DMS53 (cell line): ENCODE results near the gene MIR17HG.
"Not testable (repeated sequence)": the region's sequence is repeated elsewhere in the genome, so short reads cannot be mapped to it uniquely, and the experiment has no call there.

Experiments used
- DNase-seq: peaks from one replicate; lab custom pipeline; 2025; lab: John Stamatoyannopoulos, UW

Gene MIR17HG

DNA sequence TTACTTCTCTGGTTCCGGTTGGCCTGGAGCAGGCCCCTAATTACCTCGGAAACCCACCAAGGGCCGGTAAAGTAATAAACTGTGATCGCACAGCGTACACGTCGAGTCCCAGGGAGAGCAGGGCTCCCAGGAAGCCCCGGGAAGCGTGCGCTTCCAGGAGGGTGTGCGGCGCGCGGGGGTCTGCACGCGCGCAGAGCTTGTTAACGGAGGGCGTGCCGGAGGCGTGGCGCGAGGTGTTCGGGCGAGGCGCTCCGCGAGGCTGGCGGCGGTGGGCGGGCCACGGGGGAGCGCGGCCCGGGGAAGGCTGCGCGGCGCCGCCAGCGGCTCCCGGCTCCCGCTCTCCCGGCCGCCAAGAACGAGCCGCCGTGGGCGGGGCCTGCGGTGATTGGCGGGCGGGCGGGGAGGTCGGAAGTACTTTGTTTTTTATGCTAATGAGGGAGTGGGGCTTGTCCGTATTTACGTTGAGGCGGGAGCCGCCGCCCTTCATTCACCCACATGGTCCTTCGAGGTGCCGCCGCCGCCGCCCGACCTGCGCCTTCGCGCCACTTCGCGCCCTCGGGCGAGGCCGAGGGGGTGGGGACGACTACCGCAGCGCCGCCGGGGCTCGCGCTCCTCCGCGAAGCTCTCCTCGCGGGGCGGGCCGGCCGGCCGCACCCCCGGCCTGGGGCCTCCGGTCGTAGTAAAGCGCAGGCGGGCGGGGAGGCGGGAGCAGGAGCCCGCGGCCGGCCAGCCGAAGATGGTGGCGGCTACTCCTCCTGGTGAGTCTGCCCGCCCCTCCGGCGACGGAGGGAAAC is at the start of gene MIR17HG:
MIR17HG (plus strand) TSS at position 486 of the 794 bp plus-strand sequence.
- peak; percentile 87 for DNase-seq

DNA sequence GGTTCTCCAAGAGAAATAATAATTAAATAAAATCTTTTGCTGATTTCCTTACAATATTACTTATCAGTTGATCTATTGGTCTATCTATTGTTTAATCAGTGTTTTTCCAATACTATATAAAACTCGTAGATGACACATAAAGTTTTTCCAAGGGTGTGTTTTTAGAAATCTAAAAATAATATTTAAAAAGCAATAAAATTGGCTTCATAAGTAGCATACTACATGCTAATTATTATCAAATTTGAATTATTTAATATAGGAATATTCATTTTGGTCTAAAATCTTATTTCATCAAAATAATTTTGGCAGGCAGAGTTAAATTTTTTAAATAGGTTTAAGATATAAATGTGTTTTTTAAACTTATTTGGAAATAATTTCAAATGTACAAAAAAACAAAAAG is 49.4 kb upstream of the MIR17HG start:
- no peak for DNase-seq

DNA sequence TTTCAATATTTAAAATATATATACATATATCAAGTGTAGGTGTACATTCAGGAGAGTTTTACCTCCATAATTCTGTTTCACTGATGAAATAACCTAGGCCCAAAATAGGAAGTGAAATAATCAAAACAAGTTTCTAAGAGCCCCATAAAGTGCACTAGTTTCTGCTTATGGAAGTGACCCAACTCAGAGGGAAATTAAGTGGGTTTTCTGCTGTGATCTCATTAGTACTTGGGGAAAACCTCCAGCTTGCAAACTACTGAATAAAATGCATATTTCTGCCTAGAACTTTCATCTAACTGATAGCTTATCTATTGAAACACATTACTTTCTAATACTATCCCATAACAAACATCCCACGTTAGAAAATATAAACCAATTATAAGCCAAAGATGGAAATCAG is 45.4 kb upstream of the MIR17HG start:
- DNase-seq = no peak

DNA sequence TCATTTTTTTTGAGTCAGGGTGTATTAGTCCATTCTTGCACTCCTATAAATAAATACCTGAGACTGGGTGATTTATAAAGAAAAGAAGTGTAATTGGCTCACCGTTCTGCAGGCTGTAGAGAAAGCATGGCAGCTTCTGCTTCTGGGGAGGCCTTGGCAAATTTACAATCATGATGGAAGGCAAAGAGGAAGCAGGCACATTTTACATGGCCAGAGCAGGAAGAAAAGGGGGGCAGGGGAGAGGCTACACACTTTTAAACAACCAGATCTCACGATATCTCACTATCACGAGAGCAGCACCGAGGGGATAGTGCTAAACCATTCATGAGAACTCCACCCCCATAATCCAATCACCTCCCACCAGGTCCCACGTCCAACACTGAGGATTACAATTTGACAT is 44.5 kb upstream of the MIR17HG start:
- DNase-seq = no peak

DNA sequence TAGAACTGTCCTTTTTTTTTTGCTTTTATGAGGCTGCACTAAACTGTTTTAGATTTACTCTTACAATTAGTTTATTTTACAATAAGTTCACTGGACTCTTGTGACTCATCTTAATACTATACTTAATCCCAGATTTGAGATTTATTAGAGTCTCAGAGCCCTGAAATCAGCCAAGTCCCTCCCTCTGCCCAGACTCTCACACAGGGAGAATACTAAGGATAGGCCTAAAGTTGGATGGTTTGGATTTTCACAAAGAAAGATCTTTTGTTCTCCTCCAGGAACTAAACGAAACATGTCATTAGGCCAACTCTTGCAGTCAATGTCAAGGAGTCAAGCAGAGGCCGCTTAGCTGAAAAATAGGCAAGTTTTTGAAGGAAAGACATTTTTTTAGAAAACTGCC is 42.7 kb upstream of the MIR17HG start:
- DNase-seq = no peak

DNA sequence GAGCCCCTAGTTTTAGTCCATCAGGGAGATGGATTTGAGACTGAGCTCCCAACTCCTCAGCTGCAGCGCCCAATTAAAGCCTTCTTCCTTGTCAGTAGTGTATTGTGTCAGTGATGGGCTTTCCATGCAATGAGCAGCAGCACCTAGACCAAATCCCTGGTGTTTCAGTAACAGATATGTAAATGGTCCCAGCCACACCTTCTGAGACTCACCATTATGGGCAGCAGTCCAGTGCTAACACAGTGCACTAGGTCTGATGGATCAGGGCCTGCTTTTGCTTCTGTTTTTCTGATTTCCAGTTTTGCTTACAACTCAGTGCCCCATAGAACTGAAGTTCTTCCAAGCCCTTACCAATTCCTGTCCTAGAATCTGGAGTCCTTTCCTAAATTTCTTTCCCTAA is 41.8 kb upstream of the MIR17HG start:
- no peak for DNase-seq

DNA sequence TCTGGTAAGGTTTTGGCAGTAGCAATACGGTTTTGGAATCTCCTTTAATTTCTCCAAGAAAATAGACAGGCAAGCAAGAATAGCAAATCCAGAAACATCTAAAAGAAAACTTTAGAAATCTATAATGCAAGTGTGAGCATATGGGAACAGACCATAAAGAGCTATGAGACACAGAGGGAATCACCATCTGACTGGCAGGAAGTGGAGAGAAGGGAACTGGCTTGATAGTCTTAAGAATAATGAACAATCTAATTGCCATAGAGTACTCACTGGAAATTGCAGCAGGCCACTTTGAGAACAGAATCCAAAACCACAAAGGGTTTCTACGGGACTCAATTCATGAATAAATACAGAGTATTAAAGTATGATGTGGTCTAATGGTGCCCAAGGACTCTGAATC is 39.6 kb upstream of the MIR17HG start:
- no peak for DNase-seq

DNA sequence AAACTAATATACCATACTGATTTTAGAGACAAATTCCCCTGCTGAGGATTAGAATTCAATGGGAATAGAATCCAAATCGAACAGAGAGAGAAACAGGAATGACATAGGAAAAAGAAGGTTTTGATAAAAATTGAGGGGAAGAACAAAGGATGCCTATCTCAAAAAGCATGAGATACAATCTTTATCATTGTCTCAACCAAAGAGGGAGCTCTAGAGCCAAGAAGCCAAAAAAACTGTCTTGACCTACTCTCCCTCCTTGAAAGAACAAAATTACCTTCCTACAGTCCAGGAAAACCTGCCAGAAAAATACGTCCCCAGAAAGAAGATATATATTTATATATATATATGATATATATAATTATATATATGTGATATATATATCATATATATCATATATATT is 39.2 kb upstream of the MIR17HG start:
- no peak for DNase-seq

DNA sequence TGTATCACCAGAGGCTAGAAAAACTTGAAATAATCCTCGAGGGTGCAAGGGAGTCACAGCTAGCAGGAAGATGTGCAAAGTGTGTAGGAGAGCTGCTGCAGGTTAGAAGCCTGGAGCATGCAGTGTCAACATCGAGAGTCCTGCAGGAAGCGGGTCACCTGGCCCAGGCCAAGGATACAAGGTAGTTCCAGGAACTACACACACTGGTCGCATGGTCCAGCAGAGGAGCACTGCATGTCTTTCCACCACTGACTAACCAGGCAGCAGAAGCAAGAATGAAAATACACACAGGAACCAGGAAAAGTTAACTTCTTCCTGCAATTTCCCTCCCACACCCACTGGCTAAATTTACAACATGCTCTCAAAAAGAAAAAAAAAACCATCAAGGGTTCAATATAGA is 36.0 kb upstream of the MIR17HG start:
- DNase-seq = peak; percentile 0

DNA sequence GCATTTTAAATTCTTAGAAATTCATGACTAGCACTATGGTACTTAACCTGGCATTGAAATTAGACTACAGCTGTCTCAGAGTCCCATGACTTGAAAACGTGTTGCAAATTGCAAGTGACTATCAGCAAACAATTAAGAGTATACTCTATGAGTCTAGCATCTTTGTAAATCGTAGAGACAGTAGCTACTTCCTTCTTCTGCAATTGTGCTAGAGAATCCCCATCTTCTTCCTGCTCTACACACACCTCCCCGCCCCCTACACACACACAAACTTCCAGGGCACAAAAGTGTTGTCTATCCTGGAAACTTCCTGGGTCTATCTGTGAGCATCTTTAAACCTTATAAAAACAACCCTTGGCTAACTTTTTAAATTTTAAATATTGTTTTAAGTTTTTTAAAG is 35.2 kb upstream of the MIR17HG start:
- peak; percentile 0 for DNase-seq

DNA sequence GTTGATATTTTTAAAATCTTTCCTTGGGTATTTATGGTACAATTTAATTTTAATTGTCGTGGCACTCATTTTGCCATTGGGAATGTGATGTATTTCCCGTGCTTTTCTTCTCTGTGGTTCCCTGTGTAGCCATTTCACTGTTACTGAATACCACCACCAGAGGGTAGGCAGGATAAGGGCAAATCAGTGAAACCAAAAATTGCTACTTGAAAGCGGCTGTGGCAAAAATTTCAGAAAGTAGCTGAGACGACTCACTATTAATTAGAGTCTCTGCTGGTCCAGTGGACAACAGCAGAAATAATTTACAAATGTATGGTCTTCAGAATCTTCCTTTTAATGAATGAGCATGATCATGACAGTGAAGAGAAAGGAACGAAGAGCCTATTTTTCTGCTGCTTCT is 34.4 kb upstream of the MIR17HG start:
- DNase-seq = peak; percentile 0

DNA sequence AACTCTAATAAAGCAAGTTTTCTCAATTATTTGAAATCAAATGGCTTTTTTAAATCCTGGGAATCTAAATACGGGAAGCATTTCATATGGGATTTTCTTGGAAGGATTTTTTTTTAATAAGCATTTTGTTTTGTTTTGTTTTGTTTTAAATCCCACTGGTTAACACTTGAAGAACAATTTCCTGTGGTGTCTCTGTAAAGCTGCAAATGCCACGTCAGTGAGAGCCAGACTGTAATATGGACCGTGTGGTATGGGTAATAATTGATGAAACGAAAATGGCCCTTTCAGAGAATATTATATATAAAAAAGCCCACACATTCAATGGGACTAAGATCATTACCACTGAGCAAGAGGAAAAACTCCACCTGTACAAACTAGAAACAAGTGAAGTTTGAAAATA is 33.9 kb upstream of the MIR17HG start:
- DNase-seq = no peak

DNA sequence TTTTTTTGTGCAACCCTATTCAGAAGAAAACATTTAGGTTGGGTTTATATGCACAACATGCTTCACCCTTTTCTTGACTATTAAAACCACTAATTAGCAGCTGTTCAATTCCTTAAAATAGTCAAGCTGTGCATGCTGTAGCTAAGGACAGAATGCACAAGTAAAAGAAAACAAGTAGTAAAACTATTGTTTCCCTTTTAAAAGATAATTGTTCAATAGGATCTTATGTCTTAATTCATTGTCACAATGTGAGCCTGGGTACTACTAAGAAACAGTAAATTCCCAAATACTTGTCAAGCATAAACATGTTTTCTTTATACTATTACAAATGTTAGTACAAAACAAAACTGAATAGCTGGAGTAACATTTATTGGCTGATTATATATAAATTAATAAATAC is 32.6 kb upstream of the MIR17HG start:
- DNase-seq = no peak

DNA sequence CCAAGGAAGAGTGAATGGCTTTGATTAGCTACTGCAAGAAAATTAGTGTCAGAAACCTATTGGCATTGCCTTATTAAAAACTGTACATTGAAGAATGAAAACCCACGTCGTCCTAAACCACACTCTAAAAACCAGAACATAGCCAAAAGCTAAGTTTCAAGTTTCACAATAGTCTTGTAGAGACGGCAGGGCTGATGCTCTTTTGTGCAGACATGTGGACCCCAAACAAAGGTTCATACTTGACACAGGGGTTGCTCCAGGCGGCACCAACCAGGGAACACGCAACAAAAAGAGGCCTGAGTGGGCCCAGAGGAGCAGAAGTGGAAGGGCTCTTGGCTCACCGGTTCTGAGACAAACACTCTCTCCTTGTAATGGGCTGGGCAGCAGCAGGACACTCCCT is 28.6 kb upstream of the MIR17HG start:
- no peak for DNase-seq

DNA sequence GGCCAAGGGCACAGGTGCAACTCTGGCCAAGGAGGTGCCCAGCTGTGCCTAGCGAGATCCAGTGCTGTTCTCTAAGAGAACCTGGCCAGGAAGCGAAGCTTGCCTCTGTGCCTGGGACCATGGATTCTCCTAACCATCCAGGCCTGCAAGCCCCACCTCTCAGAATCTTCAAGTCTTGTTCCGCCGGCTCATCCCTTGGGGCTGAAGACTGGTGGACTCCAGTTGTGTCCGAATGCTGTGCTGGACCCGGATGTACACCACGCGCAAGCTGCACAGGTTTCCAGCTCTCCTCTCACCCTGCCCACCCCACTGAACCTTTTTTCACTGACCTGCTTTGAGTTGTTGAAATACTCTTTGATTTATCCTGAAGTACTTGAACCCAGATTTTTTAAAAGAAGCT is 27.5 kb upstream of the MIR17HG start:
- no peak for DNase-seq

DNA sequence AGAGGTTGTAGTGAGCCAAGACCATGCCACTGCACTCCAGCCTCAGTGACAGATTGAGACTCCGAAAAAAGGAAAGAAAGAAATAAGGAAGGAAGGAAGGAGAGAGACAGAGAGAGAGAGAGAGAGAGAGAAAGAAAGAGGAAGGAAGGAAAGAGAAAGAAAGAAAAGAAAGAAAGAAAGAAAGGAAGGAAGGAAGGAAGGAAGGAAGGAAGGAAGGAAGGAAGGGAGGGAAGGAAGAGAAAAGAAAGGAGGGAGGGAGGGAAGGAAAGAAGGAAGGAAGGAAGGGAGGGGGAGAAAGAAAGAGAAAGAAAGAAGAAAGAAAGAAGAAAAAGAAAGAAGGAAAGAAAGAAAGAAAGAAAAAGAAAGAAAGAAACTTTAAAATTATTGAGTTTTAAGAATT is 26.5 kb upstream of the MIR17HG start:
- DNase-seq = not testable (repeated sequence)

DNA sequence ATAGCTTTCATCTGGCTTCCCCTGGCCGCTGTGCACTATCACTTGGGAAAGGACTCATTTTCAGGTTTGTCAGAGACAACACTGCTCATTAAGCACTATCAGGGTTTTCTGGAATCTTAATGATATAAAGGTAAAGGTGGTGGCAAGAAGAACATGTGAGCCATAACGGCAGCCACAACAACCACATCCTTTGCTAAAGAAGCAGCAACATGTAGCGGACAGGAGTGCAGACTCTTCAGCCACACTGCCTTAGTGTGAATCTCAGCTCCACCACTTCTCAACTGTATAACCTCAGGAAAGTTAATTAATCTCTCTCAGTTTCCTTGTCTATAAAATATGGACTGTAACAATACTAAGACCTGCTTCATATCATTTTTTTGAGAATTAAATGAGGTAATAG is 24.1 kb upstream of the MIR17HG start:
- no peak for DNase-seq

DNA sequence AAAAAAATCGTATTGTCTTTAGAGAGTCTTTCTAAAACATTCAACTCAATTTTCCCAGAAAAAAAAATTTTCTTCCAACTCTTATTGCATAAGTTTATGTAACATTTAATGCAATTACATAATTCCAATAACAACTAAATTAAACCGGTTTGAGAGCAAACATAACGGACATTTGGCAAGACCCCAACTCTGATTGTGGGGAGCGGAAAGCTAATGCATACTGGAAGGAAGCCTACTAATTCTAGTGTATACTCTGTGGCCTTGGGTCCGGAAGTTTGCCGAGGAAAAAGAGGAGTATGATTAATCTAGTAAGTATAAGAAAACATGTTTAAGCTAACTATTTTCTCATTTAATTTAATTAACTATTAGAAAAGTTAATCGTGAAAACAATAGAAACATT is 21.3 kb upstream of the MIR17HG start:
- no peak for DNase-seq

DNA sequence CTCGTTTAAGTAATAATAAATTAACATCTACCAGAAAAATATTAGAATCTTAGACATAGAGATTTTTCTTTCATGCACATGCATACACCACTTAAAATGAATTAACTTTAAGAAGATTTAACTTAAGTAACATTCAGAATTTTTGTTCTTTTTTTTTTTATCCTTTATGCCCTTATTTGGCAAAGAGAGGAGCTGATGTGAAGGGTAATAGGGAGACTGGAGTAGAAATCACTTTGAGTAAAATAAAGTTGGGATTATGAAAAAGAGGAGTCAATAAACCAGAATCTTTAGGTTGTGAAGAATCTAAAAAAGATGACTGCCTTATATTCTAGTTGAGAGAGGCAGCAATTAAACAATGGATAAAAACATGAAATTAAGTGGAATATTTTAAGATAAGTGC is 18.8 kb upstream of the MIR17HG start:
- DNase-seq = no peak

DNA sequence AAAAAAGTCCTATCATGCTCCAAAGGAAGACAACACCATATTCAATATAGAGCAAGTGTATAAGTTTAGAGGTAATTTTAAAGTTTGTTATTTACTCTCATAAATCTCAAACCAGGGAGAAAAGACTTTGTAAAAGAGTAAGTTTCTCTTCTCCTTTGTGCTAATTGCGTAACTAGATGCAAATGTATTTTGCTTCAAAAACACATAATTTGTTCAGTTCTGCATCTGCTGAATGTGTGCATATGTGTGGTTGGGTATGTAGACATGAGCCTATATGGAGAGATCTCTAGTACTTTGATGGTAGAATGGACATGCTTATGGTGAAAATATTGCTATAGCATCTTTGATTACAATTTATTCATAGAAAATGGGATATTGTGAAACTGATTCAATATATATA is 17.8 kb upstream of the MIR17HG start:
- DNase-seq = no peak

DNA sequence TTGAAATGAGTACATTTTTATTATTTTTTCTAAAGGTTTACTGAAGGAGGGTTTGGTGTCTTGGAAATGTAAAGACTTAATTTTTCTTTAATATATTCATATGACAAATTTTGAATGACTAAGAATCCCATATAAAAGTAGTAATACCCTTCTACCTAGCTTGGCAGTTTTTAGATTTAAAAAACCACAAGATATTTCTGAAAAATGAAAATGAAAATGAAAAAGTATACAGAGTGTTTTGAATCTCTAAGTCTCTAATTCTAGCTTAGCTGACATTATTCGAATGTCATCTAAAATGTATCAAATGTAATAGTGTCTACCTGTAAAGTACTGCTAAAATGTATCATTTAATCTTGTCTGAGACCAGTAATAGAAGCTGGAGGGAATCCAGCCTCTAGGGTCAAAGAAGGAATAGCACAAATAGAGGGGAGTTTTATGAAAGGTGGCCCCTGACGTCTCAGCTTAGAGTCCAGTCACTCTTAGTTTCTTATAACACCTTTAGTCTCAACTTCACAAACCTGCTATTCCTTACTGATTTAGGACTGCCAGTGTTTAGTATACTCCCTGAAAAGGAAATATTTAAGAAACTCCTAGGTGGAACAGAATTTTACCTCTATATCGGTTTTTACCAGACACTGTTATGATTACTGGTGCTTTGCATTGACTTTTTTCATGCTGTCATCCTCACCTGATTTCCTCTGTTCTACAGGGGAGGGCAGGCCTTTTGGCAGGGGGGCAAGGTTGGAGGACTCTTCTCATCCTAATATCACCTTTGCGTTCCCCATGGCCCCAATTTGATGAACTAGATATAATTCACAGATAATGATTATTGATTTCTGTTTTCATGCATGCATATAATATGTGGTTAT is 16.2 kb upstream of the MIR17HG start:
- no peak for DNase-seq

DNA sequence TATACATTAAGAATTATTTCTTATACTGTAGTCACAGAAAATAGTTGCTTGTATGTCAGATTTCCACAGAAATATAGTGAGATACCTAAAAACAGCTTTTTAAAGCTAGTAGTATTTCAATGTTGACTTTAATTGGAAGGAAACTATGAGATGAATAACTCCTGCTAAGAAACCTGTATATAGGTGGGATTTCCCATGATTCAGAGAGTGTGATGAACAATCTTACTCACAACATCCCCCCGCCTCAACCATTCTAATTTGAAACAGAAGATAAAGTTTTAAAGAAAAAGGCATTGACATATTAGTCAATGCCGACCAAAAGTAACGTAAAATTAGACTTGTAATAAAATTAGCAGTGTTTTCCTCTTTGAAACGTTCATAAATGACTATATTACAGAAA is 1.4 kb upstream of the MIR17HG start:
- DNase-seq = no peak

DNA sequence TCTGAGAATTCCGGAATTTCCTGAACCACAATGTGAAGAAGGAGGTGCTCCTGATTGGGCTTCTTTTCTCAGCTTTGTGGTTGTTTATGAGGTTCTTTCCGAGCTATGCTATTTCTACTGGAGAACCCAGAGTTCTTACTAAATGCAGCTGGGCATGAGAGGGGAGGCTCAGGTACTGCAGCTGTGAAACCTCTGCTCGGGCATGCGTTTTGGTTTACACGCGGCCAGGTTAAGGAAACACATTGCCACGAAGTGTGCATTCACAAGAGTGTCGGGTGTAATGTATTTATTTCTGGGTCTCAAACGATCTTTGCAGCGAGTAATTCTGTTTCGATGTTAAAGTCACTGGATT is 661 bp upstream of the MIR17HG start:
- DNase-seq = peak; percentile 56
